ENCODE data around the gene SDHA. TPM values are rescaled to one million over a fixed set of nuclear protein-coding genes. Genes with fewer than 3 reads are reported as not detected.

Gene SDHA
- total RNA-seq, 1 donor from 2014 or later: 130 TPM

DNA sequence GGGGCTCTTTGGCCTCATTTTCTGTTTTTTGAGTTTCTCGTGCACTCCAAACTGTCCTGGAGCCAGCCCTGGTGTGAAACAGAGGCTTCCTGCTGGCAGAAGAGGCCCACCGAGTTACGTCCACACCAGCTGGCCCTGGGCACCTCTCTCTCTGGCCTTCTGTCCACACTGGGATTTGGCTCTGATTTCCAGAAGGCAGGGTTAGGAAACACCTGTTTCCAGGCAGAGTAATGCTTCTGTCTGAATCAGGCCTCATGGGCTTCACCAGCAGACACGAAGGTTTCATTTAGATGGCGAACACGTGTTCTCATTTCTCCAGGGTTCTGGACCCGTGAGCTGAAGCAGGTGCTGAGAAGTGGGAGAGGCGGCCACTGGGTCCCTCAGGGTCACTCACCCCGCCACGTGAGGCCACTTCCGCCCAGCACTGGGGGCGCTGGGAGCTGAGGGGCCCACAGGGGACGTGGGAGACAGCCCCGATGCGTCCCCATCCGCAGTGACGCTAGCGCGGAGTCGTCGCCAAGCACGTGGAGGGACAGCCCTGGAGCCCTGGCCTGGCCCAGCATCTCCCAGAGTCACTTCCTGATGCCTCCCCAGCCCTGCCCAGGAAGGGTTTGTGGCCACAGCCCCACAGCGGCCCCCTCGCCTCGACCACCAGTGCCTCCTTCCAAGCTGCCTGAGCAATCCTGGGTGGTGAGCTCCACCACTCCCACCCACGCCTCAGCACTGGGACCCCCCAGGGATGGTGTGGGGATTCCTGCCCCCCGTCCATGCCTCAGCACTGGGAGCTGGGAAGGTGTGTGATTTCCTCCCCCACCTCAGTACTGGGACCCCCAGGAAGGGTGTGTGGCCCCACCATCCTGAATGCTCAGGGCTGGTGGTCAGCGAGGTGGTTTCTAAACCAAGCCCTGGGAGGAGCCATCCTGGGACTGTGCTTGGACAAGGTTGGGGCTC lies 31.8 kb upstream of the SDHA start:
- Mint-ChIP-seq H3K4me3 (ENCODE audit: unreplicated experiment) (no peak overlapping the region), H3K9me3 (ENCODE audit: unreplicated experiment) (no peaks in the 10 kb centered on the region), H3K36me3 (ENCODE audit: unreplicated experiment) (no peaks in the 10 kb centered on the region), H3K27ac (ENCODE audit: unreplicated experiment) (no peak overlapping the region), H3K4me1 (ENCODE audit: unreplicated experiment) (peaks cover 19% of the 10 kb centered on the region), H3K27me3 (ENCODE audit: unreplicated experiment) (no peaks in the 10 kb centered on the region)
- no peak for DNase-seq (ENCODE audit: extremely low spot score, unreplicated experiment)
- TF ChIP-seq, protein P1, sequence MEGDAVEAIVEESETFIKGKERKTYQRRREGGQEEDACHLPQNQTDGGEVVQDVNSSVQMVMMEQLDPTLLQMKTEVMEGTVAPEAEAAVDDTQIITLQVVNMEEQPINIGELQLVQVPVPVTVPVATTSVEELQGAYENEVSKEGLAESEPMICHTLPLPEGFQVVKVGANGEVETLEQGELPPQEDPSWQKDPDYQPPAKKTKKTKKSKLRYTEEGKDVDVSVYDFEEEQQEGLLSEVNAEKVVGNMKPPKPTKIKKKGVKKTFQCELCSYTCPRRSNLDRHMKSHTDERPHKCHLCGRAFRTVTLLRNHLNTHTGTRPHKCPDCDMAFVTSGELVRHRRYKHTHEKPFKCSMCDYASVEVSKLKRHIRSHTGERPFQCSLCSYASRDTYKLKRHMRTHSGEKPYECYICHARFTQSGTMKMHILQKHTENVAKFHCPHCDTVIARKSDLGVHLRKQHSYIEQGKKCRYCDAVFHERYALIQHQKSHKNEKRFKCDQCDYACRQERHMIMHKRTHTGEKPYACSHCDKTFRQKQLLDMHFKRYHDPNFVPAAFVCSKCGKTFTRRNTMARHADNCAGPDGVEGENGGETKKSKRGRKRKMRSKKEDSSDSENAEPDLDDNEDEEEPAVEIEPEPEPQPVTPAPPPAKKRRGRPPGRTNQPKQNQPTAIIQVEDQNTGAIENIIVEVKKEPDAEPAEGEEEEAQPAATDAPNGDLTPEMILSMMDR (IDR thresholded peaks at IDR 0.05): no peak

DNA sequence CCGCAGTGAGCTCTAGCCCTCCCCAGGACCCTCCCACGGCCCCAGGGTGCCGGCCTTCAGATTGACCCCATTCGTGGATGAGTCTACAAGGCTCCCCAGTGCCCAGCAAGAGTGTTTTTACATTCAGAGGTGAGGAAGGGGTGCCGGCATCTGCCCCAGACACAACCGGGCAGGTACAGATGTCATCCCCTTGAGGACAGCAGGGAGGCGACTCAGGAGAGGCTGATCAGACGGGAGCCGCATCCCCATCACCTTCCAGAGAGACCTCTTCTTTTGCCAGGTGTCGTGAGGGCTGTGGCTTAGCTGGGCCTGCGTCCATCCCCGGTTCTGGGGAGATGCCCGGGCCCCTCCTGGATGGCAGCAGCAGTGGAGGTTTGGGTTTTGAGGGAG lies 31.1 kb upstream of the SDHA start:
- Mint-ChIP-seq H3K9me3 (ENCODE audit: unreplicated experiment) (no peaks in the 10 kb centered on the region), H3K36me3 (ENCODE audit: unreplicated experiment) (no peaks in the 10 kb centered on the region), H3K27ac (ENCODE audit: unreplicated experiment) (no peak overlapping the region), H3K27me3 (ENCODE audit: unreplicated experiment) (no peaks in the 10 kb centered on the region), H3K4me1 (ENCODE audit: unreplicated experiment) (peaks cover 19% of the 10 kb centered on the region), H3K4me3 (ENCODE audit: unreplicated experiment) (no peak overlapping the region)
- TF ChIP-seq, protein P1 (IDR thresholded peaks at IDR 0.05): no peak
- DNase-seq (ENCODE audit: extremely low spot score, unreplicated experiment): no peak

DNA sequence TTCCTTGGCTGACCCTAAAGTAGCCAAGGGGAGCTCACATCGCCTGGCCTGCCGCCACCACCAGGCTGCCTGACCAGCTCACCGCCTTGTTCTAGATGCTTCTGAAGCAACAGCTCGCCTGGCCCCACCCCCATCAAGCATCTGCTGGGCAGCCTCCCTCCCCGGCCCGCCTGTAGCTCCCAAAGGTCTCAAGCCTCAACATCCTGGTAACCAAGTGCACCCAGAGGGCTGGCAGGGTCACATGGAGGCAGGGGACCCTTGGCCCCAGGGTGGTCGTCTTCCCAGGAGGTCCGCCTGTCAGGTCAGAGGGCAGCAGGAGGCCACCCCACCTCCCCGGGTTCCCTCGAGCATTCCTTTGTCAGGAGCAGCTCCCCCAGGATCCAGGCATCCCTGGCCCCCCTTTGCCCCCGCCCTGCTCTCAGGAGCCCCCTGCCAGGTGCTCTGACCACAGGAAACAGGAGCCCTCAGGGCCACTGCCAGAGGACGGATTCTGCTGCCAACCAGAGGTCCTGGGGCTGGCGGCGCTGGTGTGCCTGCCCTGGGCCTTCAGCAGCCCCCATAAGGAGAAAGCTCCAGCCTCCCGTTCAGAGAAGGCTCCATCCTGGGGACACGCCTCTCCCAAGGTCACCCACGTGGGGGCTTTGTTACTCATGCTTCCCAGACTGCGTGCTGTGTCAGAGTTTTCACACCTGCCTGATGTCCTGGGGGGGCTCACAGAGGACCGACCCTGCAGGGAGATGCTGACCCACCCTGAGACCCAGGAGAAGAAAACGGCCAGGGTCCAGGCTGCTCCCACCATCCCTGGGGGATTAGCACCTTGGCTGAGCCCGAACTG lies 30.3 kb upstream of the SDHA start:
- H3K9me3 Mint-ChIP-seq (ENCODE audit: unreplicated experiment): no peaks in the 10 kb centered on the region
- no peaks in the 10 kb centered on the region for H3K27me3 Mint-ChIP-seq (ENCODE audit: unreplicated experiment)
- no peak overlapping the region for H3K27ac Mint-ChIP-seq (ENCODE audit: unreplicated experiment)
- no peaks in the 10 kb centered on the region for H3K36me3 Mint-ChIP-seq (ENCODE audit: unreplicated experiment)
- no peak for DNase-seq (ENCODE audit: extremely low spot score, unreplicated experiment)
- peaks cover 19% of the 10 kb centered on the region for H3K4me1 Mint-ChIP-seq (ENCODE audit: unreplicated experiment)
- TF ChIP-seq, protein P1 (IDR thresholded peaks at IDR 0.05): no peak
- H3K4me3 Mint-ChIP-seq (ENCODE audit: unreplicated experiment): no peak overlapping the region

DNA sequence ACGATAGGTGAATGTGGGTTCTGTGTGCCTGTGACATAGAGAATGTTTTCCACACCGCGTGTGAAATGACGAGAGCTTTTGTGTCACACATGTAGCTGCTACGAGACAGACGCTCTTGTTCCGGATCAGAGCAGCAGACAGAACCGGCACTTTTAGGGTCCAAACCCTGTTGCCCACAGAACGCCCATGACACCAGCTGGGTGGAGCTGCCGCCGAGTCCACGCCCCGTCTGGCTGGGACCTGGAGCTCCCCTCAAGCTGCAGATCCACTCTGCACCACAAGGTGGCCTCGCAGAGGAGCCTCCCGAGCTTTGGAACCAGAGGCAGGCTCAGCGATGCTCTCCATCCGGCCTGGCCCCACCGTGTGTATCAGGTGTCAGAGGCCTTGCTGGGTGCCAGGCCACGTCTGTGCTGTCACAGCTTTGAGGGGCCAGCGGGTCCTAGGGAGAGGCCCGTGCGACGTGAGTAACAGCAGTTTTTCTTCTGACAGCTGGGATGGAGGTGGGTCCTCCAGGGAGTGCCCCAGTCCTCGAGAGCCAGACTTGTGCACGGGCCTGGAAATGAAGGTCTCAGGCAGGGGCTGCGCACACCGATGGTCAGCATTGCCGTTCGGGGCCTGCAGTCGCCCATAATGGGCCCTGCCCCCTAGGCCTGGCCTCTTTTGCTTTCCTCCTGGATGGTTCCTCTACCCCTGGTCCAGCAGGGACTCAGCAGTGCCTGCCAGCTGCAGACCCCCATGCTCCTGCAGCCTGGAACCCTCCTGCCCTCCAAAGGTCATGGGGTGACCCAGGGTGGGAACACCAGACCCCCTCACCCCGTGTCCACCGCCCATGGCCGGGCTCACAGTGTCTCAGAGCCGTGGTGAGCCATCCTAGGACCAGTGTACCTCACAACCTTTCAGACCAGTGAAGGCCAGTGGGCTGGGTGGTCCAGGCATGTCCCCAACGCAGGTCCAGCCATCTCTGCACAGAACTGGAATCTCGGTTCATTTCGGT lies 29.3 kb upstream of the SDHA start:
- peak; percentile 95 for DNase-seq (ENCODE audit: extremely low spot score, unreplicated experiment)
- Mint-ChIP-seq H3K9me3 (ENCODE audit: unreplicated experiment) (no peaks in the 10 kb centered on the region), H3K4me1 (ENCODE audit: unreplicated experiment) (peaks cover 19% of the 10 kb centered on the region), H3K27me3 (ENCODE audit: unreplicated experiment) (no peaks in the 10 kb centered on the region), H3K4me3 (ENCODE audit: unreplicated experiment) (peak overlapping the region; percentile 18), H3K36me3 (ENCODE audit: unreplicated experiment) (no peaks in the 10 kb centered on the region), H3K27ac (ENCODE audit: unreplicated experiment) (no peak overlapping the region)
- TF ChIP-seq, protein P1 (IDR thresholded peaks at IDR 0.05): peak; percentile 92

Data from osteocyte (in vitro differentiated cells).